IPS-11a (cell line): ENCODE measurements around the gene HM13.
"Not testable (repeated sequence)": the region's sequence is repeated elsewhere in the genome, so short reads cannot be mapped to it uniquely, and the experiment has no call there.

ENCODE experiments used
- H3K4me3 ChIP-seq: one replicate; pipeline ENCODE4 v1.5.1; 2013; ENCODE audit warnings: low read depth, low read length, control low read depth

The HM13 gene, protein sequence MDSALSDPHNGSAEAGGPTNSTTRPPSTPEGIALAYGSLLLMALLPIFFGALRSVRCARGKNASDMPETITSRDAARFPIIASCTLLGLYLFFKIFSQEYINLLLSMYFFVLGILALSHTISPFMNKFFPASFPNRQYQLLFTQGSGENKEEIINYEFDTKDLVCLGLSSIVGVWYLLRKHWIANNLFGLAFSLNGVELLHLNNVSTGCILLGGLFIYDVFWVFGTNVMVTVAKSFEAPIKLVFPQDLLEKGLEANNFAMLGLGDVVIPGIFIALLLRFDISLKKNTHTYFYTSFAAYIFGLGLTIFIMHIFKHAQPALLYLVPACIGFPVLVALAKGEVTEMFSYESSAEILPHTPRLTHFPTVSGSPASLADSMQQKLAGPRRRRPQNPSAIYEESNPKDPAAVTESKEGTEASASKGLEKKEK

GRCh38 chr20:31514154-31515071 lies at the start of gene HM13:
Gene HM13 (plus strand): TSS chr20:31514442. CDS start chr20:31514552, 110 bp downstream.
- H3K4me3 ChIP-seq = peak within 1 kb of the TSS; percentile 99

GRCh38 chr20:31470946-31471345 lies 43.3 kb upstream of the HM13 start:
- H3K4me3 ChIP-seq = not testable (repeated sequence)

GRCh38 chr20:31472395-31473330 lies 41.6 kb upstream of the HM13 start:
- H3K4me3 ChIP-seq = no peak overlapping the region

- H3K4me3 ChIP-seq = no peak overlapping the region
These were observed 40.7 kb upstream of the HM13 start for GRCh38 chr20:31473331-31474096.

GRCh38 chr20:31474097-31474436 lies 40.2 kb upstream of the HM13 start:
- no peak overlapping the region for H3K4me3 ChIP-seq

GRCh38 chr20:31474758-31475427 lies 39.3 kb upstream of the HM13 start, which contains the start of the genes DEFB124 and REM1:
Gene DEFB124 (minus strand): TSS chr20:31475127. CDS start chr20:31473013, 2,114 bp downstream.
Gene REM1 (plus strand): TSS chr20:31475288. CDS start chr20:31476446, 1,158 bp downstream.
- peak within 1 kb of the TSS; percentile 54 for H3K4me3 ChIP-seq

GRCh38 chr20:31475472-31476293 lies 38.6 kb upstream of the HM13 start:
- H3K4me3 ChIP-seq = peak overlapping the region; percentile 54

DNA sequence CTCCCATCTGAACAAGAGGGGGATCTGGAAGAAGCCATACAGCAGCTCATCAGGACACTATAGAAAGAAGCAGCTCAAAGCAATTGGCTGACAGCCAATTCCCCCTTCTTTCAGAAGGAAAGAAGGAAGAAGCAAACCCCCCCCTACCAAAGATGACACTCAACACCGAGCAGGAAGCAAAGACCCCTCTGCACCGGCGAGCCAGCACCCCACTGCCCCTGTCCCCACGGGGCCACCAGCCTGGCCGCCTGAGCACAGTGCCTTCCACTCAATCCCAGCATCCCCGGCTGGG lies 38.0 kb upstream of the HM13 start:
- no peak overlapping the region for H3K4me3 ChIP-seq

DNA sequence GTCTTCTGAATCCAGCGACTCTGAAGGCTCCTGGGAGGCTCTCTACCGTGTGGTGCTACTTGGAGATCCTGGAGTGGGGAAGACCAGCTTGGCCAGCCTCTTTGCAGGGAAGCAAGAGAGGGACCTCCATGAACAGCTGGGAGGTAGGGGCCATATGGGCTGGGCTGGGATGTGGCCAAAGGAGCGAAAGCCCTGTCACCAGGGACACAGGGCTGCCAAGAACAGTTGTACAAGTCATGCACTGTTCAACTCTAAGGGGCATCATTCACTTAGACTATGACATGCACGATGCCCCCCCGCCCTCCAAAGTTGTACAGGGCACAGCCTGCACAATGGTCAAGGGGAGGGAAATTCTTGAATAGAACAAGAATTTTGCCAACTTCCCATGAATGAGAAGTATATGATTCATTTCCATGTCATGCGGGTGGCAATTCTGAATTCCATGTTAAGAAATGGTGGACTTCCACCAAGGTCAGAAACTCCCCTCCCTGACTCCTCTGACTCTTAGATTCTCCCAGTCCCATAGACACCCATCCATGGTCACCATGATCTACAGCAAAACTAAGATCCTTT lies 37.5 kb upstream of the HM13 start:
- no peak overlapping the region for H3K4me3 ChIP-seq

- no peak overlapping the region for H3K4me3 ChIP-seq
These were observed 30.2 kb upstream of the HM13 start for GRCh38 chr20:31484001-31484400.

- peak overlapping the region; percentile 39 for H3K4me3 ChIP-seq
These were observed 28.5 kb upstream of the HM13 start for GRCh38 chr20:31485450-31486339.

DNA sequence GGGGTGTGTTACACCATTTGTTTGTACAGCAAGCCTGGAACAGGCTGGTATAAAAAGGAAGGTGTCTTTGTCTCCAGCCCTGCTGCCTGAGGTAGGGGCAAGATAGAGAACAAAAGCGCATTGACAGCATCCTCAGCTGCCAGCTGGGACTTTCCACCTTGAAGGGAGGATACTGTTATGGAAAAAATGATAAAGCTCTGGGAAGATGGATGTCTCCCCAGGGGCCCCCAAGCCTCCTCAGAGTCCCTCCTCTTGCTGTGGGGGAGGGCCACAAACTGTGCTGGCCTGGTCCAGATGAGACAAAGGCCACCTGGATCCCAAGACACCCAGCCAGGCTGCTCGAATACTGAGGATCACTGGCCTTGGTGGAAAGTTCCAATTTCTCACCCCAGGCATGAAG lies 26.1 kb upstream of the HM13 start:
- H3K4me3 ChIP-seq = no peak overlapping the region

DNA sequence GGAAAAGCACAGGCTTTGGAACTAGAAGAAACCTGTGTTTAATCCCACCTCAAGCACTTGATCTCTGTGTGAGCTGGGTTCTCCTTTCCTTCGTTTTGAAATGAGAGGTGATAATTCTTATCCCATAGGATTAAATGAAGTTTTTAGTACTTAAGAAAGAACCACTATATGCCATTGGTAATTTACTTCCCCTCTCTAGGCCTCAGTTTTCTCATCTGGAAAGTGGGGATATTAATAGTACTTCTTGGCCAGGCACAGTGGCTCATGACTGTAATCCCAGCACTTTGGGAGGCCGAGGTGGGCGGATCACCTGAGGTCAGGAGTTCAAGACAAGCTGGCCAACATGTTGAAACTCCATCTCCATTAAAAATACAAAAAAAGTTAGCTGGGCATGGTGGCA lies 25.1 kb upstream of the HM13 start:
- no peak overlapping the region for H3K4me3 ChIP-seq

GRCh38 chr20:31490752-31491151 lies 23.5 kb upstream of the HM13 start:
- no peak overlapping the region for H3K4me3 ChIP-seq

GRCh38 chr20:31494131-31494530 lies 20.1 kb upstream of the HM13 start:
- no peak overlapping the region for H3K4me3 ChIP-seq

DNA sequence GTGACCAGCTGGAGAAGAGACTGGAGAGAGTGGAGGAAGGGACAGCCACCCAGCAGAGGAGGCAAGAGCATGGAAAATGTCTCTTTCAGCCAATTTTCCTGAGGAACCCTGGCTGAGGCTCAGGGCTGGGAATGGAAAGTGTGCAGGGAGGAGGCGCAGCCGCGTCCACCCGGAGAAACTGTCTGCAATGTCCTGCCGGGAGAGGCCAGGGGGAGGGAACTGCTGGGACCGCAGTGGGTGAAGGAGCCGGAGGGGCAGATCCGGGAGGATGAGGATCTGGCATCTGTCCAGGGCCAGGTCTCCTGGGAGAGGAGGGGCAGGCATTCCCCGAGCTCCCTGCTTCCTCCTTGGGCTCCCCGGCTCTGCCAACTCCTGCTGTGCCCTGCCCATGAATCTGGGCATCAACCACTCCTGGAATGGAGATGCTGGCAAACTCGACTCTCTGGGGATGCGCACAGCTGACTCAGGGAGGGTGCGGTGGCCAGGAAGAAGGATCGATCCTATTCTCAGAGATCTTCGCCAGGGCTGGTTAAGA lies 17.4 kb upstream of the HM13 start:
- no peak overlapping the region for H3K4me3 ChIP-seq
